ENCODE data around the gene SYNGR3. TPM values are rescaled to one million over a fixed set of nuclear protein-coding genes. Genes with fewer than 3 reads are reported as not detected.

Gene SYNGR3
- total and polyA plus RNA-seq, 11 donors, result 0.19 to 2.7 (median 0.86) TPM

DNA sequence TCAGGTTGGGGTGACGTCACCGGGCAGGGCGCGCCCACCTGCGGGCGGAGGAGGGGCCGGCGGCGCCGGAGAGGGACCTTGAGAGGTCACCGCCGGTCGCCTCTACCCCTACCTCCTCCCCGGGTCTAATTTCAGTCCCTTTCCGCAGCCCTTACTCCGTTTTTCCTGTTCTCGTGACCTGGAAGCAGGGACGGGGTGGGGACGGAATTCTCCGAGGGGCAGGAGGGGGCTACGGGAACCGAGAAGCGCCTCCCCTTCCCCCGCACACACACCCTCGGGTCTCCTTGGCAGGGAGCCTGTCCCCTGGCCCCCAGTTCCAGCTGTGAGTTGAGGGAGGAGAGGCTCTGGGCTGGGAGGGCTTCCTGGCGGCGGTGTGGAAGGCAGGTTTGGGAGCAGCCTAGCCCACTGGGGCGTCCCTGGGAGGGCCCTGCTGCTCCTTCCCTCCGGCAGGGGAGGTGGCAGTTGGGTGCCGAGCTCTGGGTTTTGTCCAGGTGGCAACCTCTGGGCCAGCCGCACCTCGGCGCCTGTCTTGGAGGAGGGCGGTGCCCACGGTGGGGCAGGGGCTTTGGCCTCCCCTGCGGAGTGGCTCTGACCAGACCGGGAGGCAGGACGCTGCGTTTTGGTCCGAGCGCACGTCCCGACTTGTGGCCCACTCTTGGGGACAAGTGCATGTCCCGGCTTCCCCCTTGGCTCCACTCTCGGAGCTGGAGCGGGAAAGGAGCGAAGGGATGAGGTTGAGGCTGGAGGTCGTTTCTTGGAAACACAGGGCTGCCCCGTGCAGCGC, 773 bp downstream of the SYNGR3 start:
- Histone ChIP-seq H3K9me3 (no peaks in the 10 kb centered on the region), H3K27me3 (peaks cover 11 to 39% (median 30%) of the 10 kb centered on the region in 9 donors), H3K4me3 (peak overlapping the region in 7 of 12 donors; percentile 13 to 59 (median 30)), H3K36me3 (peaks cover 0 to 18% (median 11%) of the 10 kb centered on the region in 9 donors), H3K4me1 (peaks cover 5 to 36% (median 18%) of the 10 kb centered on the region in 12 donors), H3K27ac (no peak overlapping the region)
- no peak for TF ChIP-seq POLR2A (IDR thresholded peaks at IDR 0.05)
- no peak for TF ChIP-seq CTCF (IDR thresholded peaks at IDR 0.05)
- ATAC-seq, result no peak
- WGBS, 4 donors, result 4 to 6% (median 5%) methylated on average over 42 to 50 of the region's 50 CpGs
- no peak for DNase-seq
- intact Hi-C loops (cut with DNase I), result loop anchor here in 1 of 10 donors (10.0 kb wide), 1 partner anchor 126 kb away; no protein-coding TSS in a partner anchor

DNA sequence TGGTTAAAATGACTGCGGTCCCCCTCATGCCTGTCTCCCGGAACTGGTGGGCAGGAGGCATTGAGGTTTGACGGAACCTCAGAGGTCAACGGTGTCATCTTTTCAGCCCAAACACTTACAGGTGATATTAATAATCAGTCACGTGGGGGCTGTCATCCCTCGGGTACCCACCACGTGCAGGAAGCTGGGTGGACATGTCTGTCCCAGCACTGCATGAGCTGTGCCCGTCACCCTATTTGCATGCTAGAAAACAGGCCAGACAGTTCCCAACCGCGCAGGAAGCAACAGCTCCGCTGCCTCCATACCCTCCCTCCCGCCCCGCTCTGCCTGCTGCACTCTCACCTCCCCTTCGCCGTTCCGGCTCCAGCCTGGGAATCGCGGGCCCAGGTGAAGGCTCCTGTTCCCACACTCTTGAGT, 1.4 kb downstream of the SYNGR3 start:
- DNase-seq (no peak), ATAC-seq (no peak)
- intact Hi-C loops (cut with DNase I), result loop anchor here in 1 of 10 donors (10.0 kb wide), 1 partner anchor 126 kb away; no protein-coding TSS in a partner anchor
- WGBS, 4 donors, result 11 to 13% (median 12%) methylated on average over 12 to 18 of the region's 18 CpGs
- H3K4me3 ChIP-seq, result peak overlapping the region in 4 of 12 donors; percentile 39 to 59 (median 50)
- peaks cover 5 to 36% (median 18%) of the 10 kb centered on the region in 12 donors for H3K4me1 ChIP-seq
- H3K27ac ChIP-seq, result no peak overlapping the region
- no peaks in the 10 kb centered on the region for H3K9me3 ChIP-seq
- H3K36me3 ChIP-seq, result peaks cover 0 to 12% (median 5%) of the 10 kb centered on the region in 9 donors
- H3K27me3 ChIP-seq, result peaks cover 11 to 39% (median 30%) of the 10 kb centered on the region in 9 donors
- no peak for TF ChIP-seq CTCF (IDR thresholded peaks at IDR 0.05)
- no peak for TF ChIP-seq POLR2A (IDR thresholded peaks at IDR 0.05)

- H3K9me3 ChIP-seq, result no peaks in the 10 kb centered on the region
- DNase-seq (no peak), ATAC-seq (peak in 1 of 4 donors; percentile 4)
- peaks cover 5 to 36% (median 18%) of the 10 kb centered on the region in 12 donors for H3K4me1 ChIP-seq
- H3K36me3 ChIP-seq, result peaks cover 0 to 8% (median 1%) of the 10 kb centered on the region in 9 donors
- H3K27me3 ChIP-seq, result peaks cover 11 to 39% (median 30%) of the 10 kb centered on the region in 9 donors
- peak overlapping the region in 11 of 12 donors; percentile 6 to 60 (median 47) for H3K4me3 ChIP-seq
- 11 to 19% (median 14%) methylated on average over 21 to 22 of the region's 22 CpGs for WGBS, 4 donors
- intact Hi-C loops (cut with DNase I), result loop anchor here in 1 of 10 donors (10.0 kb wide), 1 partner anchor 127 kb away; no protein-coding TSS in a partner anchor
- H3K27ac ChIP-seq, result peak overlapping the region in 4 of 12 donors; percentile 14 to 76 (median 38)
- TF ChIP-seq POLR2A (IDR thresholded peaks at IDR 0.05), result no peak
- TF ChIP-seq CTCF (IDR thresholded peaks at IDR 0.05), result no peak
Observed at GRCh38 chr16:1991588-1991947, 1.8 kb downstream of the SYNGR3 start.
